Activated CD8-positive, alpha-beta memory T cell treated with anti-CD3 and anti-CD28 coated beads for 36 hours (primary cell): ENCODE measurements around the gene MRPL27. TPM values are rescaled to one million over a fixed set of nuclear protein-coding genes. Genes with fewer than 3 reads are reported as not detected.

Source experiments
- total RNA-seq, 2 experiments: library from RNA; stranded (reverse); gene quantifications; one replicate each; pipeline ENCODE4 v1.2.3, GENCODE V29; 2021

Gene MRPL27
- total RNA-seq, 2 experiments from 2014 or later: 76.4 to 84.6 TPM

Other genes starting within 250 kb of the MRPL27 start
- gene SAMD14, start 243.0 kb downstream of the MRPL27 start, total RNA-seq: 1 to 10 TPM; 1.0 to 1.2 TPM
- 10 to 100 TPM; 69.6 to 70.6 TPM for gene PPP1R9B, start 222.5 kb downstream of the MRPL27 start, total RNA-seq
- gene SGCA, start 207.2 kb downstream of the MRPL27 start, total RNA-seq: not detected
- 1 to 10 TPM in 1 of 2 experiments, under 1 TPM in 1; 0.65 to 1.0 TPM for gene COL1A1, start 171.6 kb downstream of the MRPL27 start, total RNA-seq
- gene TMEM92, start 98.7 kb downstream of the MRPL27 start, total RNA-seq: not detected
- 10 to 100 TPM; 32.0 to 33.7 TPM for gene XYLT2, start 27.1 kb downstream of the MRPL27 start, total RNA-seq
- gene EME1, start within 50 bp of the MRPL27 start, total RNA-seq: 10 to 100 TPM; 28.1 to 30.4 TPM
- 100 to 1,000 TPM; 122 to 123 TPM for gene LRRC59, start 24.3 kb upstream of the MRPL27 start, total RNA-seq
- 10 to 100 TPM; 11.3 to 14.1 TPM for gene ACSF2, start 53.0 kb upstream of the MRPL27 start, total RNA-seq
- not detected for gene CHAD, start 95.7 kb upstream of the MRPL27 start, total RNA-seq
- 10 to 100 TPM; 44.2 to 46.9 TPM for gene RSAD1, start 105.7 kb upstream of the MRPL27 start, total RNA-seq
- gene MYCBPAP, start 135.3 kb upstream of the MRPL27 start, total RNA-seq: 1 to 10 TPM; 1.2 to 1.3 TPM
- not detected for gene EPN3, start 159.6 kb upstream of the MRPL27 start, total RNA-seq
- gene SPATA20, start 174.0 kb upstream of the MRPL27 start, total RNA-seq: 10 to 100 TPM; 34.8 to 35.0 TPM
- under 1 TPM; 0.06 to 0.10 TPM for gene CACNA1G, start 187.5 kb upstream of the MRPL27 start, total RNA-seq